HG03571 (cell line): ENCODE measurements around the gene POLR2H.
"Not testable (repeated sequence)": the region's sequence is repeated elsewhere in the genome, so short reads cannot be mapped to it uniquely, and the experiment has no call there.

Experiments
- ATAC-seq: cut with Tn5 transposase; IDR thresholded peaks from one replicate; pipeline ENCODE4 v1.9.1; 2021; ENCODE audit not compliant: unreplicated experiment

The POLR2H gene

GRCh38 chr3:184335661-184336546 lies 25.6 kb upstream of the POLR2H start:
- ATAC-seq: peak; percentile 66

GRCh38 chr3:184336547-184337398 lies 24.7 kb upstream of the POLR2H start:
- ATAC-seq: no peak

- ATAC-seq: no peak
These were observed 24.2 kb upstream of the POLR2H start, which contains the start of gene FAM131A for GRCh38 chr3:184337399-184337714. Gene FAM131A (plus strand): TSS chr3:184337600. CDS start chr3:184337631, 31 bp downstream.

GRCh38 chr3:184337981-184338380 lies 23.5 kb upstream of the POLR2H start:
- no peak for ATAC-seq

- no peak for ATAC-seq
These were observed 23.0 kb upstream of the POLR2H start for GRCh38 chr3:184338511-184338945.

- ATAC-seq: no peak
These were observed 22.5 kb upstream of the POLR2H start for GRCh38 chr3:184339001-184339400.

- ATAC-seq: not testable (repeated sequence)
These were observed 21.9 kb upstream of the POLR2H start for GRCh38 chr3:184339451-184340135.

- ATAC-seq: no peak
These were observed 19.6 kb upstream of the POLR2H start for GRCh38 chr3:184341925-184342324.

- no peak for ATAC-seq
These were observed 18.2 kb upstream of the POLR2H start for GRCh38 chr3:184343200-184343876.

GRCh38 chr3:184344579-184345316 lies 16.8 kb upstream of the POLR2H start:
- no peak for ATAC-seq

GRCh38 chr3:184345317-184346144 lies 16.0 kb upstream of the POLR2H start:
- no peak for ATAC-seq

GRCh38 chr3:184346480-184347190 lies 14.9 kb upstream of the POLR2H start:
- no peak for ATAC-seq

- no peak for ATAC-seq
These were observed 14.0 kb upstream of the POLR2H start for GRCh38 chr3:184347321-184348056.

- no peak for ATAC-seq
These were observed 13.5 kb upstream of the POLR2H start for GRCh38 chr3:184348057-184348382.

- ATAC-seq: no peak
These were observed 11.7 kb upstream of the POLR2H start for GRCh38 chr3:184349563-184350470.

GRCh38 chr3:184350618-184351017 lies 10.9 kb upstream of the POLR2H start:
- ATAC-seq: no peak
